Uterine smooth muscle cell (primary cell): ENCODE measurements around the gene PSMB5. TPM values are rescaled to one million over a fixed set of nuclear protein-coding genes. Genes with fewer than 3 reads are reported as not detected.

Source experiments
- total RNA-seq: library from RNA; depleted of rRNA; stranded (reverse); fragments of >200 nt; gene quantifications from 2 replicates; pipeline ENCODE4 v1.2.3, GENCODE V29; 2014

PSMB5 gene
- total RNA-seq: 189 and 247 TPM in 2 replicates

DNA sequence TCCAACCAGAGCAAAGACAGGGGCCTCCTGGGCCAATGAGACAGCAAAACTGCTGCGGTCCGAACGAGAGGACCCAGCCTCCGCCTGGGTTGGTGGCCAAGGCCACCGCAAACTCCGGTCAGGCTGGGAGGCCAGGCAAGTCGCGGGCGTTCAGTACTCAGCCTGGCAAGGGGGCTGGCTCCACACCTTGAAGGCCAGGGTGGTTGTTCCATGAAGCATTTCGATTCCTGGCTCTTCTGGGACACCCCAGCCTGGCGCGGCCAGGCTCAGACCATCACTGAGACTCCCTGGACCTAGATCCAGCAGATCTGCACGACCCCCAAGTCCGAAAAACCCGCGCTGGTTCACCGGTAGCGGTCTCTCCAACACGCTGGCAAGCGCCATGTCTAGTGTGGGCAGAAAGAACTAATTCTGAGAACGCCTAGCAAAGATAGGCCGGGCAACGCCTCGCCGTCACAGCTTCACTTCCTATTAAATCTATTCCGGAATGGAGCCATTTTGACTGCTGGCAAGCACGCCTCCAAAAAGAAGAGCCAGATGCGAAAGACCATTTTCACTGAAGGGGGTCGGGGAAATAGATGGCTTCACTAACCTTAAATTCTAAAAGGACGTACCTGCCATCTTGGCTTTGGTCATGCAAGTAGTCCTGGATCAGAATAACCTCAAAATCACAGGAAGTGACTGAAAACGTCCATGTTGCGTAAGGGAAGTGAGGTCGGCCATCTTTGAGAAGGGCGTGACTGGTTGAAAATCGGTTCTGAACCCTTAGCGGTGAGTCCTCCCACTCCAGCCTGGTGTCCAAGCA lies at the start of gene PSMB5:
Gene PSMB5, minus strand, starts transcription at position 403 of the 805 bp plus-strand sequence. Its CDS starts 19 bp downstream, at position 384.

DNA sequence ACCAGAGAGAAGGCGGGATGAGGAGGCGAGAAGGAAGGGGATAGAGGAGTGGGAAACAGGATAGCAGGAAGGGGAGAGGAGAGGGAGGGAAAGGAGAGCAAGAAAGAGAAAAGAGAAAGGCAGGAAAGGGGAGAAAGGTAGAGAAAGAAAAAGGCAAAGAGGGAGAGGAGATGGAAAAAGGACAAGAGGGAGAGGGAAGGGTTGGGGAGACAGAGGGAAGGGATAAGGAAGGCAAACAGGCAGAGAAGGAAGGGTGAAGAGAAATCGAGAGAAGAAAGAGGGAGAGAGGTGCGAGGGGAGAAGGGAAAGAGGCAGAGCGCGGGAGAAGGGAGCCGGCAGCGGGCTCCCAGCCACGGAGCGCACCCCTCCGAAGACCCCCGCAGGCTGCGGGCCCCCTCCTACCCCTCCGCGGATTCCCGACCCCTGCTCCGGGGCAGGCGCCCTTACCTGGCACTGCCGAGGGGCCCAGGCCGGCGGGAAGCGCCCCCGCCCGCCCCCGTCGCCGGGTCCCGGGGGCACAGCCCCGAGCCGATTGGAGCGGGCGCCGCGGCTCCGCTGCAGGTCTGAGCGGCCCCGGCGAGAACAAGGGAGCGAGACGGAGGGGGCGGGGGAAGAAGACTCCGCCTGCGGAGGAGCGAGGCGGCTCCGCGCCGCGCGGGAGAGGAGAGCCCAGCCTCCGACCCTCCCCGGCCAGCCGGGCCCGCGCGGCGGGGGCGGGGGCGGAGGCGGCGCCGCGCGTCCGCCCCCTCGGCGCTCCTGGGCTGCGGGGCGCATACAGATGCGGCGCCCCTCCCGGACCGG lies 22.5 kb upstream of the PSMB5 start, which contains the start of gene CDH24:
Gene CDH24, minus strand, starts transcription at position 565 of the 801 bp plus-strand sequence. CDS start 1,787 bp downstream, outside the sequence.

DNA sequence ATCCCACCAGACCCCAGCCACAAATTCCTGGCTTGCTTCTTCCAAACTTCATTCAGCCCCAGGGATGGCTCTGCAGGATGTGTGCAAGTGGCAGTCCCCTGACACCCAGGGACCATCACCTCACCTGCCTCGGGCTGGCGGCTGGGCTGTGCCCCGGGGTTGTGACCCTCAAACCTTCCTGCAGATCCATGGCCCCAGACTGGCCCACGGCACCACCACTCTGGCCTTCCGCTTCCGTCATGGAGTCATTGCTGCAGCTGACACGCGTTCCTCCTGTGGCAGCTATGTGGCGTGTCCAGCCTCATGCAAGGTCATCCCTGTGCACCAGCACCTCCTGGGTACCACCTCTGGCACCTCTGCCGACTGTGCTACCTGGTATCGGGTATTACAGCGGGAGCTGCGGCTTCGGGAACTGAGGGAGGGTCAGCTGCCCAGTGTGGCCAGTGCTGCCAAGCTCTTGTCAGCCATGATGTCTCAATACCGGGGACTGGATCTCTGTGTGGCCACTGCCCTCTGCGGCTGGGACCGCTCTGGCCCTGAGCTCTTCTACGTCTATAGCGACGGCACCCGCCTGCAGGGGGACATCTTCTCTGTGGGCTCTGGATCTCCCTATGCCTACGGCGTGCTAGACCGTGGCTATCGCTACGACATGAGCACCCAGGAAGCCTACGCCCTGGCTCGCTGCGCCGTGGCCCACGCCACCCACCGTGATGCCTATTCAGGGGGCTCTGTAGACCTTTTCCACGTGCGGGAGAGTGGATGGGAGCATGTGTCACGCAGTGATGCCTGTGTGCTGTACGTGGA lies 7.7 kb upstream of the PSMB5 start, which contains the start of gene PSMB11:
Gene PSMB11, plus strand, starts transcription at position 51 of the 804 bp plus-strand sequence. Its CDS starts 14 bp downstream, at position 65.

DNA sequence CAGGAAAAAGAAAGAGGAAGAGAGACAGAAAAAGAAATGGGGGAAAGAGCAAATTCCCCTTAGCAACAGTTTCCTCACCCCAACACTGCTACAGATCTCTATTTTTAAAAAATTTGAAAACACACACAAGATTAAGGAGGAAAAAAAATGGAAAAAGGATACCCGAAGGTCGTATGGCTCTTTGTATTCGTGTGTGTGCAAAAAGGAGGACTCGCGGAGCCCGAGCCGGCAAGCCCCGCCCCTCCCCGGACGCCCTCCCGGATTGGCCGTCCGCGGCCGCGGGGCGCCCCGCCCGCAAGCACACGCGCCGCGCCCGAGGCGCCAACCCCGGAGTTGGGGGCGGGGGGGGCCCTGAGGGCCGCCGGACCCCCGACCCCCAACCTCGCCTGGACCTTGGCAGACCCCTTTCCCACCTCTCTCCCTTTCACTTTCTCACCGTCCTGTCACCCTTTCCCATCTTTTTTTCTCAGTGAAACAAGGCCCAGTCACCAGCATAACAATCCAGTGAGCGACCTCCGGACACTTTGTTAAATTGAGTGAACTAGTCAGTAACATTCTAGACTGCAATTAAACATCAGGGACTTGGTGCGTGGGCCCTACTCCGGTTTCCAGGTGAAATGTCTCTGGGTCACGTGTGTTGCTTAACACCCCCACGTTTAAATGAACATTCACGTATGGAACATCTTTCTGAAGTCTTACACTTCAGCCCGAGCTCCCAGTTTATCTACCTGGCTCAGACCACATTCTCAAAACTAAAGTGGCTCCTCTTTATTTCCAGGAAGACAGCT lies 24.6 kb downstream of the PSMB5 start, which contains the start of gene C14orf93:
Gene C14orf93, minus strand, starts transcription at position 205 of the 788 bp plus-strand sequence. CDS start 11,120 bp downstream, outside the sequence.

DNA sequence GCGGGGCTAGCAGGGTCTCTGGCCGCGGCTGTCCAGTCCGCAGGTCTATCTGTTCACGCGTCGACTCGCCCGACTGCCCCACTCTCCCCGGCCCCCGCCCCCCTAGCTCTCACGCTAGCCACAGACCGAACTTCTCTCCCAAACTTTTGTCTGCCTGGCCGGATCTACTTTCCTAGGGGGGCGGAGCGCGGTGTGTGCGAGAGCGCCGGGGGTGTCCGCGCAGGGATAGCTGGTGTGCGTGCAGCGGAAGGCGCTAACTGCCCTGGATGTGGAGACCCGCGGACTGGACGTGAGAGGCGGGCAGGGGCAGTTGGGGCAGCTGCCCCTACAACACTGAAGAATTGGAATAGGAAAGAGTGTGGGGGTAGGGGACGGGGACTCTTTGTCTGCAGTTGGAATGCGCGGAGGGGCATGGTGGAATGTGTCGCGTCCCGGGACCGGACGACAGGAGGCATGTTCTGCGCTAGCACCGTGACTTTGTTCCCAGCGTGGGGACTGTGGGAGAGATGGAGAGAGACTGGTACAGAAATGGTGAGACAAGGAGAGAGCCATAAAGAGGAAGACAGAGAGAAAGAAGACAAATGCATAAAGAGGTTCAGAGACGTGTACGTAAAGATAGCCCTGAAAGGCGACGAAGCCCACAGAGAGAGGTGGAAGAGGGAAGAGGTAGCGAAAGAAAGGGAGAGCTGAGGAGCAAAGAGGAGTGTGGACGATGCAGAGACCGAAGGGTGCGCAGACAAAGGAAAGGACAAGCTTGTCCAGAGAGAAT lies 52.0 kb downstream of the PSMB5 start, which contains the start of gene AJUBA:
Gene AJUBA, minus strand, starts transcription at position 75 of the 769 bp plus-strand sequence. CDS start 285 bp downstream, outside the sequence.

Other genes starting within 250 kb of the PSMB5 start
- gene SLC7A7, start 219.5 kb downstream of the PSMB5 start, total RNA-seq: 1.3 and 2.9 TPM in 2 replicates
- 41.7 and 64.5 TPM in 2 replicates for gene MRPL52, start 205.0 kb downstream of the PSMB5 start, total RNA-seq
- 519 and 576 TPM in 2 replicates for gene MMP14, start 198.3 kb downstream of the PSMB5 start, total RNA-seq
- gene LRP10, start 163.2 kb downstream of the PSMB5 start, total RNA-seq: 48.4 and 69.1 TPM in 2 replicates
- gene REM2, start 151.7 kb downstream of the PSMB5 start, total RNA-seq: 0.12 and 0.22 TPM in 2 replicates
- 70.1 and 82.8 TPM in 2 replicates for gene RBM23, start 115.8 kb downstream of the PSMB5 start, total RNA-seq
- 73.1 and 88.4 TPM in 2 replicates for gene PRMT5, start 105.5 kb downstream of the PSMB5 start, total RNA-seq
- 33.9 and 47.9 TPM in 2 replicates for gene HAUS4, start 77.8 kb downstream of the PSMB5 start, total RNA-seq
- gene AJUBA, start 52.3 kb downstream of the PSMB5 start, total RNA-seq: 30.9 and 65.7 TPM in 2 replicates
- 8.0 and 10.0 TPM in 2 replicates for gene C14orf93, start 24.8 kb downstream of the PSMB5 start, total RNA-seq
- not detected in 2 replicates for gene PSMB11, start 7.3 kb upstream of the PSMB5 start, total RNA-seq
- 6.1 and 12.2 TPM in 2 replicates for gene CDH24, start 22.6 kb upstream of the PSMB5 start, total RNA-seq
- 64.9 and 97.8 TPM in 2 replicates for gene ACIN1, start 60.2 kb upstream of the PSMB5 start, total RNA-seq
- 40.9 and 50.7 TPM in 2 replicates for gene C14orf119, start 60.6 kb upstream of the PSMB5 start, total RNA-seq
- 0.11 and 0.25 TPM in 2 replicates for gene CIROP, start 70.1 kb upstream of the PSMB5 start, total RNA-seq
- gene CEBPE, start 84.4 kb upstream of the PSMB5 start, total RNA-seq: not detected in 2 replicates
- gene SLC7A8, start 148.8 kb upstream of the PSMB5 start, total RNA-seq: 21.5 and 26.0 TPM in 2 replicates
- gene RNF212B, start 203.0 kb upstream of the PSMB5 start, total RNA-seq: not detected in 2 replicates